ENCODE results near the gene ZFYVE19.

DNA sequence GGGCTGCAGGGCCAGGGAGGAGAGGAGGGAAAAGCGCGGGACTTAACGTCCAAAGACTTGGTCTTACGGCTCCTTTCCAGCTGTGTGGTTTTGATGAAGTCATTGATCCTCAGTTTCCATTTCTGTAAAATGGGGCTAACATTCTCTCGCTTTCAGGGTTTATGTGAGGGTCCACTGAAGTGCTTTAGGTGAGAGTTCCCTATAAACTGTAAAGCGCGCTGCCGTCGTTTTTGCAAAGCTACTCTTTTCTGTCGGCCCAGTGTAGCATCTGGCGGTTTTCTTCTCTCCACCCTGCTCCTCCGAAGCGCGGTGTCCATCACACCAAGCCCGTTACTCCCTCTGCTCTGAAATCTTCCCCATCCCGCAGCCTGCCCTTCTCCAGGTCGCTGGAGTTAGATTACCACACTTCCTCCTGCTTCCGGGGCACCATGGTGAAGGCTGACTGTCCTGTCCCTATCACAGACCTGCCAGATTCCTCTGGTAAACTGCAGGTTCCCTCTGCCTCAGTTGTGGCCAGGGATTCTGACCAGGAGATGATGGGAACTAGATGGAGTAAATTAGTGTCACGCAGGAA, 1.1 kb downstream of the ZFYVE19 start:
- TF ChIP-seq POLR2A (IDR thresholded peaks at IDR 0.05; ENCODE audit: extremely low read depth, insufficient read length), result no peak
- TF ChIP-seq, protein P1, sequence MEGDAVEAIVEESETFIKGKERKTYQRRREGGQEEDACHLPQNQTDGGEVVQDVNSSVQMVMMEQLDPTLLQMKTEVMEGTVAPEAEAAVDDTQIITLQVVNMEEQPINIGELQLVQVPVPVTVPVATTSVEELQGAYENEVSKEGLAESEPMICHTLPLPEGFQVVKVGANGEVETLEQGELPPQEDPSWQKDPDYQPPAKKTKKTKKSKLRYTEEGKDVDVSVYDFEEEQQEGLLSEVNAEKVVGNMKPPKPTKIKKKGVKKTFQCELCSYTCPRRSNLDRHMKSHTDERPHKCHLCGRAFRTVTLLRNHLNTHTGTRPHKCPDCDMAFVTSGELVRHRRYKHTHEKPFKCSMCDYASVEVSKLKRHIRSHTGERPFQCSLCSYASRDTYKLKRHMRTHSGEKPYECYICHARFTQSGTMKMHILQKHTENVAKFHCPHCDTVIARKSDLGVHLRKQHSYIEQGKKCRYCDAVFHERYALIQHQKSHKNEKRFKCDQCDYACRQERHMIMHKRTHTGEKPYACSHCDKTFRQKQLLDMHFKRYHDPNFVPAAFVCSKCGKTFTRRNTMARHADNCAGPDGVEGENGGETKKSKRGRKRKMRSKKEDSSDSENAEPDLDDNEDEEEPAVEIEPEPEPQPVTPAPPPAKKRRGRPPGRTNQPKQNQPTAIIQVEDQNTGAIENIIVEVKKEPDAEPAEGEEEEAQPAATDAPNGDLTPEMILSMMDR (IDR thresholded peaks at IDR 0.05; ENCODE audit: low read depth, low read length), result no peak
- TF ChIP-seq, protein P2, sequence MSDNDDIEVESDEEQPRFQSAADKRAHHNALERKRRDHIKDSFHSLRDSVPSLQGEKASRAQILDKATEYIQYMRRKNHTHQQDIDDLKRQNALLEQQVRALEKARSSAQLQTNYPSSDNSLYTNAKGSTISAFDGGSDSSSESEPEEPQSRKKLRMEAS (IDR thresholded peaks at IDR 0.05; ENCODE audit: low read depth, low read length), result no peak
- no peak for TF ChIP-seq MYC (IDR thresholded peaks at IDR 0.05; ENCODE audit: low read depth, low read length)
